Mammary epithelial cell (primary cell): ENCODE measurements around the gene HMGB3.

ENCODE experiments used
- CTCF ChIP-seq, 2 donors: IDR thresholded peaks in 1 of 2; conservative IDR thresholded peaks in 1 of 2; 2 replicates each; pipeline ENCODE4 v1.5.1; 2011 to 2012; ENCODE audit warnings: inconsistent platforms in 2 of 2, low read length in 2 of 2, mild to moderate bottlenecking in 2 of 2, control low read depth in 1 of 2, low read depth in 1 of 2; ENCODE audit not compliant: insufficient read depth in 1 of 2; ENCODE audit errors: extremely low read depth in 1 of 2
- EZH2 ChIP-seq: IDR thresholded peaks from 2 replicates; pipeline ENCODE4 v1.6.1; 2012; ENCODE audit warnings: low read length, inconsistent platforms, borderline replicate concordance

GRCh38 chrX:151019856-151020255 is 36.7 kb downstream of the HMGB3 start:
- TF ChIP-seq CTCF (conservative IDR thresholded peaks at IDR 0.05 in 1 of 2, IDR thresholded peaks at IDR 0.05 in 1 of 2; ENCODE audit: extremely low read depth in 1 of 2, insufficient read depth in 1 of 2, low read depth in 1 of 2, low read length in 2 of 2) (no peak), EZH2 (no peak)
